Measurements from ENCODE around the gene MOGAT3. TPM values are rescaled to one million over a fixed set of nuclear protein-coding genes. Genes with fewer than 3 reads are reported as not detected.

Gene MOGAT3
- total RNA-seq, 2 experiments from 2014 or later: not detected

GRCh38 chr7:101172005-101172853, 28.6 kb downstream of the MOGAT3 start:
- no peak for DNase-seq
- H3K36me3 Mint-ChIP-seq (ENCODE audit: low read depth): no peaks in the 10 kb centered on the region

GRCh38 chr7:101171442-101171837, 29.4 kb downstream of the MOGAT3 start:
- DNase-seq: no peak
- POLR2A ChIA-PET: no interaction called here
- CTCF ChIA-PET: interaction anchor here (0.6 to 3.0 kb wide), 5 partner anchors 11 to 48 kb away, joined by 3 to 23 read pairs (median 6); no protein-coding TSS in a partner anchor
- H3K4me1 Mint-ChIP-seq: peaks cover 48% of the 10 kb centered on the region
- peak overlapping the region; percentile 66 for H3K27ac Mint-ChIP-seq
- no peaks in the 10 kb centered on the region for H3K36me3 Mint-ChIP-seq (ENCODE audit: low read depth)
- peaks cover 87% of the 10 kb centered on the region for H3K27me3 Mint-ChIP-seq
- no peaks in the 10 kb centered on the region for H3K9me3 Mint-ChIP-seq
- H3K4me3 Mint-ChIP-seq: peak overlapping the region; percentile 37

More at GRCh38 chr7:101172005-101172853, 28.6 kb downstream of the MOGAT3 start:
- CTCF ChIA-PET: interaction anchor here (0.6 to 3.0 kb wide), 6 partner anchors 11 to 47 kb away, joined by 3 to 23 read pairs (median 8); partner anchors contain the start of gene AP1S1
- Mint-ChIP-seq H3K27ac (peak overlapping the region; percentile 79), H3K27me3 (peaks cover 88% of the 10 kb centered on the region), H3K4me3 (no peak overlapping the region), H3K4me1 (peaks cover 44% of the 10 kb centered on the region), H3K9me3 (no peaks in the 10 kb centered on the region)
- POLR2A ChIA-PET: no interaction called here

DNA sequence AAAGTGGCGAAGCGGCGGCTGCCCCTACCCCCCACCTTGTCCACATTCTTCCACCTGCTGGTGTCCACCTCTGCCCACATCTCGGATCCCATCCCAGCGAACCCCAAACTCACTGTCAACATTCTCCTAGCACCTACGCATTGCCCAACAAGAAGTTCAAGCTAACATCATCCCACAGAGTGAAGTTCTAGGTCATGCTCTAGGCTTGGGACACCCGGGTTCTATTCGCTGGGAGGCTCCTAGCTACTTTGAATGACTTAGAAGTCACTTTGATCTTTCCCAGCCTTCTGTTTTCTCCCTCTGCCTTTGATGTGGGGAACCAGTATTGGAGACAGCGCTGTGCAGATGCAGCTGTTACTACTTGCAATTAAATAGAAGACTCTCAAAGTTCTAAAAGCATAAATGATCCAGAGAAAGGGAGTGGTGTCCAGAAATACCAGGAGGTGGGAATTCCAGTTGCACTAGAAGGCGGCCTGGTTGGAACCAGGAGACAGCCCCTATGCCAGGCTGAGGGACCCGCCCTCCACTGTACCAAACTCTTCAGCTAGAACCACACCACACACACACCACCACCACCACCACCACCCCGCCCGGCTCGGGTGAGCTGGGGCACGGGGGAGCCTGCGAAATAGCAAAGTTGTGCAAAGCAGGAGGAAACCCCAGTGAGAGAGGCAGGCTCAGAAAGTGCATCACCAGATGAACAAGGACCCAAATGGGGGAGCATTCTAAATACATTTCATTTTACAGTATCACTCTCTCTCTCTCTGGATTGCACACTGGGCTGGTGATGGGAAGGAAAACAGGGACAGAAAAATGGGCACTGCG, 30.0 kb downstream of the MOGAT3 start:
- peaks cover 87% of the 10 kb centered on the region for H3K27me3 Mint-ChIP-seq
- ChIA-PET CTCF (interaction anchor here (0.6 to 3.0 kb wide), 8 partner anchors 12 to 184 kb away, joined by 3 to 23 read pairs (median 4); no protein-coding TSS in a partner anchor), POLR2A (no interaction called here)
- peaks cover 53% of the 10 kb centered on the region for H3K4me1 Mint-ChIP-seq
- H3K36me3 Mint-ChIP-seq (ENCODE audit: low read depth): no peaks in the 10 kb centered on the region
- H3K27ac Mint-ChIP-seq: peak overlapping the region; percentile 66
- no peaks in the 10 kb centered on the region for H3K9me3 Mint-ChIP-seq
- H3K4me3 Mint-ChIP-seq: peak overlapping the region; percentile 37
- DNase-seq: peak; percentile 31

GRCh38 chr7:101169838-101170551, 30.8 kb downstream of the MOGAT3 start:
- Mint-ChIP-seq H3K4me3 (no peak overlapping the region), H3K36me3 (ENCODE audit: low read depth) (peaks cover 2% of the 10 kb centered on the region), H3K9me3 (no peaks in the 10 kb centered on the region), H3K27me3 (peaks cover 87% of the 10 kb centered on the region), H3K27ac (no peak overlapping the region), H3K4me1 (peaks cover 61% of the 10 kb centered on the region)
- POLR2A ChIA-PET: no interaction called here
- peak; percentile 79 for DNase-seq
- CTCF ChIA-PET: interaction anchor here (0.7 to 3.0 kb wide), 6 partner anchors 12 to 104 kb away, joined by 3 to 23 read pairs (median 3); no protein-coding TSS in a partner anchor

DNA sequence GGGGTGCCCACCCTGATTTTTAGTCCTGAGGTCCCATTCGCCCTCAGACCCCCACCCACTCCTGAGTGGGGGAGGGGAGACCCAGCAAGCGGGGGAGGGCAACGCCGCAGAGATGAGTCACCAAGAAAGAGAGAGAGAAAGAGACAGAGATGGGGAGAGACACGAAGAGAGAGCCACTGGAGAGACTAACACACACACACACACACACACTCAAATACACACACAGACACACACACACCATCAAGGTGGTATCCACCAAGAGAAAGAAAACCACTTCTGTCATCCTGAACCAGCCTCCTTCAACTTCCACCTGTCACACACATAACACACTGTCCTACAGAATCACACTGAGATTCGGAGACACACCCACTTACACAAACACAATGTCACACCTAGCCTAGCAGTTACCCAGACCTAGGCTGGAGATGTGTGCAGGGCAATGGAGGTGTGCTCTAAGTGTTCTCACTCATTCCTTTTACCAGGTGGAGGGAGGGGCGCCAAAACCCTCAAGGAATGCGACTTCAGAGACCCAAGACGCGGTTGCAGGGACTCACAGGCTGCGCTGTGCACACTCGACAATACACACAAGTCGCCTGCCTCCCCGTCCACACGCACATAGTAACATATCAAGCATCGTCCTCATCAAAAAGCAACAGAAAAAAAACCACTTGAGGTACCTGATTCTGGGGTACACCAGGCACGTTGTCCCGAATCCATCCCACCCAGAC, 31.6 kb downstream of the MOGAT3 start:
- Mint-ChIP-seq H3K27me3 (peaks cover 86% of the 10 kb centered on the region), H3K36me3 (ENCODE audit: low read depth) (peaks cover 2% of the 10 kb centered on the region), H3K27ac (no peak overlapping the region), H3K4me3 (no peak overlapping the region), H3K4me1 (peaks cover 61% of the 10 kb centered on the region), H3K9me3 (no peaks in the 10 kb centered on the region)
- DNase-seq: no peak
- ChIA-PET POLR2A (no interaction called here), CTCF (interaction anchor here (0.7 to 3.0 kb wide), 4 partner anchors 11 to 45 kb away, joined by 3 to 23 read pairs (median 5); no protein-coding TSS in a partner anchor)

DNA sequence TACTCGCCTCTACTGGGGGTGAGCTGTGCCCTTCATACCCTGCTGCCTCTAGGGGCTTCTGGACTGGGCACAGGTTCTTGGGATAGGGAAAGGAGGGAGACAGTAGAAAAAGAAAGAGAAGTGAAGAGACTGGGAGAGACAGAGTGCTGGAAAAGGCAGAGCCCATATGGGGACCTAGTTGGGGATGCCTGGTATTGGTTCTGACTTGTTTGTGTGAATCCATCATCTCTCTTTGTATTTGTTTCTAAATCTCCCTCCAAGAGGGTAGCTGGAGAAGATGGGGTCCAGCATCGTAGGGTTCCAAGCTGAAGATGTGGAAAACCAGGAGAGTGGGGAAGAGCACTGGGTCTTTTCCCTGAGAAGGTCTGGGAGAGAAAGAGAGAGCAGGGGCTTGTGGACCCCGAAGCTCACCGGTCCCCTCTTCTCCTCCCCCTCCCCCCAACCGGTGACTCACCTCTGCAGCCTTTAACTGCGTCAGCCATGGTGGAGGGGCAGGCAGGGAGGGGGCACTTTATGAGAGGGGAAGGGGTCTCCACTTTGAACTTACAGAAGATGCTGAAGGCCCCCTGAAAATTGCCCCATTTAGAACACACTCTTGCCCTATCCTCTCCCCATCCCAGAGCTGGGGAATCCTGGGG, 32.3 kb downstream of the MOGAT3 start:
- Mint-ChIP-seq H3K36me3 (ENCODE audit: low read depth) (peaks cover 2% of the 10 kb centered on the region), H3K4me3 (no peak overlapping the region), H3K27me3 (peaks cover 81% of the 10 kb centered on the region), H3K4me1 (peaks cover 55% of the 10 kb centered on the region), H3K27ac (no peak overlapping the region), H3K9me3 (no peaks in the 10 kb centered on the region)
- DNase-seq: no peak
- CTCF ChIA-PET: interaction anchor here (0.7 to 1.6 kb wide), 2 partner anchors 25 to 45 kb away, joined by 3 to 7 read pairs; no protein-coding TSS in a partner anchor
- POLR2A ChIA-PET: no interaction called here

GRCh38 chr7:101167645-101168411, 33.0 kb downstream of the MOGAT3 start:
- Mint-ChIP-seq H3K27me3 (peaks cover 77% of the 10 kb centered on the region), H3K9me3 (no peaks in the 10 kb centered on the region), H3K4me3 (no peak overlapping the region), H3K27ac (no peak overlapping the region), H3K4me1 (peaks cover 56% of the 10 kb centered on the region), H3K36me3 (ENCODE audit: low read depth) (peaks cover 2% of the 10 kb centered on the region)
- DNase-seq: no peak
- ChIA-PET POLR2A (no interaction called here), CTCF (interaction anchor here (1.6 kb wide), 1 partner anchor 25 kb away, joined by 7 read pairs; no protein-coding TSS in a partner anchor)

DNA sequence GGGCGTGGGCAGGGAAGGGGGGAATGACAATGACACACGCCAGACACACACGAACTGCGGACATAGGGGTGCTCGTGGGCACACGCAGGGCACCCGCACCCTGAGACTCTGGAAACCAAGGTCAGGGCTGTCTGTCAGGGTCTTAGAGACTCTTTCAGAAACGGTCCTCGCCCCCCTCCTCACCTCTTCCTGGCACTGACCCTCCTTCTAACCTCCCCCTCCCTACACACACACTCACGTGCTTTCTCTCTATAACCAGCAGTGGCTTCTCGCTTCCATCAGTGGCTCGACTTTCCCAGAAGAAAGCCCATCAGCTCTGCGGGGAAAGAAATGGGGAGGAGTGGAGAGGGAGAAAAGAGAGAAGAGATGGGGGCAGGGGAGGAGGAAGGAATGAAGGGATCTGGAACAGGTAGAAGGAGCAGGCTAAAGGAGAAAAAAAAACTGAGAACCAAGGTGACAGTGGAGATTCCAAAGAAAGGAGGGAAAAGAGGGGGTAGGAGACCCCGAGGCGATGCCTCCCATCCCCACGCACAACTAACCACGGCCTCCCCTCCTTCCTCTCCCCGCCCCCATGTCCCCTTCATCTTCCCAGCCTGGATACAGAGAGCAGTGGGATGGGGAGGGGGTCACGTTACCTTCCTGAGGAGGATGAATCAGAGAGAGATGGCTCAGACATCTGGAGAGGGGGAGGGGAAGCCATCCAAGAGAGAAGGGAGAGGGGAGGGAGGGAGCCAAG, 33.8 kb downstream of the MOGAT3 start:
- Mint-ChIP-seq H3K27ac (no peak overlapping the region), H3K4me1 (peaks cover 59% of the 10 kb centered on the region), H3K27me3 (peaks cover 77% of the 10 kb centered on the region), H3K4me3 (no peak overlapping the region), H3K36me3 (ENCODE audit: low read depth) (peaks cover 2% of the 10 kb centered on the region), H3K9me3 (no peaks in the 10 kb centered on the region)
- POLR2A ChIA-PET: no interaction called here
- DNase-seq: no peak
- CTCF ChIA-PET: no interaction called here

DNA sequence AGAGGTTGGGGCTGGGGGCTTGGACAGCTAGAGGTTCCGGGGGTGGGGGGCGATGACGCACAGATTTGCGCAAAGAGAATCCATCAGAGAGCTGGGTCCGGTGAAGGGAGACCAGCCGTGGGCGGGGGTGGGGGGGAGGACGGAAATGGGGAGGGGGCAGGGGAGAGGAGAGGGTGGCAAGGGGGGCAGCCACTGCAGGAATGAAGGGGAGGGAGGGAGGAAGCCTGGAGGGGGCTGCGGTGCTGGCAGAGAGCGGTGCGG, 34.3 kb downstream of the MOGAT3 start:
- no peak overlapping the region for H3K4me3 Mint-ChIP-seq
- H3K36me3 Mint-ChIP-seq (ENCODE audit: low read depth): peaks cover 2% of the 10 kb centered on the region
- H3K4me1 Mint-ChIP-seq: peaks cover 54% of the 10 kb centered on the region
- no peak for DNase-seq
- ChIA-PET CTCF (no interaction called here), POLR2A (no interaction called here)
- H3K9me3 Mint-ChIP-seq: no peaks in the 10 kb centered on the region
- H3K27me3 Mint-ChIP-seq: peaks cover 73% of the 10 kb centered on the region
- H3K27ac Mint-ChIP-seq: no peak overlapping the region

DNA sequence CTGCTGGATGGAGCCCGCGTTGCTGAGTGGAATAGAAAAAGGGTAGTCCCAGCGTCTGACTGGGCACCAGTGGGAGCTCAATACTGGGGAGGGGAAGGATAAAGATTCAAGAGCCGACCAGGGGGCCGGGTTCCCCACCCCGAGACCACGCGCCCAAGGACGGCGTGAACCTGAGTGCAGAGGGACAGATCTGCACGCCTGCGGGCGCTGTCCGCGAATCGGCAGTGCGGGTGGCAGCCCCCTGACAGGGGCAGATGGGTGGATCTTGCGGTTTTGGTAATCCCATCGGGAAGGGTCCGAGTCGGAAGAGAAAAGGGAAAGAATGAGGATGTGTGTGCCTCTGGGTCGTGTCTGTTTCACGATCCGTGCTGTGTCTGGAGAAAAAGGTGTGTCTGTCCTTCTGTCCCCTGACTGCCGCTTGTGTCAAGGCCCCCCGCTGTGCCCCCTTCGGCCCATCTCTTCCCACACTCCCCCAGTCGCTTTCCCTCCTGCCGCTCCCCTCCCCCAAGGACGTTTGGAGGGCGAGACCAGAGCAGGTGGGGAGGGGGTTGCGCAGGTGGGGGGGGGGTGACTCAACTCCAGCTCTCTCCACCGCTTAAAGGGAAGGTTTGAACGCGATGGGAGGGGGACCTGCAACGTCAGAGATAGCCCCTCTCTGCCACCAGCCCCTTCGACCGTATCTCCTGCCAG, 34.7 kb downstream of the MOGAT3 start:
- Mint-ChIP-seq H3K4me1 (peaks cover 50% of the 10 kb centered on the region), H3K27me3 (peaks cover 71% of the 10 kb centered on the region), H3K36me3 (ENCODE audit: low read depth) (peaks cover 4% of the 10 kb centered on the region), H3K4me3 (peak overlapping the region; percentile 60), H3K27ac (peak overlapping the region; percentile 52), H3K9me3 (no peaks in the 10 kb centered on the region)
- ChIA-PET CTCF (interaction anchor here (1.2 to 2.3 kb wide), 4 partner anchors 9 to 78 kb away, joined by 4 to 13 read pairs (median 10); partner anchors contain the start of gene FIS1), POLR2A (no interaction called here)
- DNase-seq: no peak

Data from activated CD4-positive, alpha-beta T cell treated with anti-CD3 and anti-CD28 coated beads, Interleukin-2, amount 10 ng/mL, durations not matched to agents 7 days and 5 days (primary cell).